ENCODE measurements around the gene USP34.

- no peak for TF ChIP-seq CTCF (IDR thresholded peaks at IDR 0.05)
- TF ChIP-seq POLR2A (IDR thresholded peaks at IDR 0.05), result no peak
These were observed 221.3 kb downstream of the USP34 start for GRCh38 chr2:61249521-61250071.
